NCI-H2196 (cell line): ENCODE data around the gene TNFRSF21.
"Not testable (repeated sequence)": the region's sequence is repeated elsewhere in the genome, so short reads cannot be mapped to it uniquely, and the experiment has no call there.

Source experiments
- DNase-seq: peaks from one replicate; lab custom pipeline; 2025; ENCODE audit not compliant: unreplicated experiment; lab: John Stamatoyannopoulos, UW

The TNFRSF21 gene

GRCh38 chr6:47323321-47323720, 13.6 kb upstream of the TNFRSF21 start:
- no peak for DNase-seq

- DNase-seq: no peak
Measured at GRCh38 chr6:47321577-47321976, 11.9 kb upstream of the TNFRSF21 start.

GRCh38 chr6:47319867-47320266, 10.2 kb upstream of the TNFRSF21 start:
- DNase-seq: no peak

DNA sequence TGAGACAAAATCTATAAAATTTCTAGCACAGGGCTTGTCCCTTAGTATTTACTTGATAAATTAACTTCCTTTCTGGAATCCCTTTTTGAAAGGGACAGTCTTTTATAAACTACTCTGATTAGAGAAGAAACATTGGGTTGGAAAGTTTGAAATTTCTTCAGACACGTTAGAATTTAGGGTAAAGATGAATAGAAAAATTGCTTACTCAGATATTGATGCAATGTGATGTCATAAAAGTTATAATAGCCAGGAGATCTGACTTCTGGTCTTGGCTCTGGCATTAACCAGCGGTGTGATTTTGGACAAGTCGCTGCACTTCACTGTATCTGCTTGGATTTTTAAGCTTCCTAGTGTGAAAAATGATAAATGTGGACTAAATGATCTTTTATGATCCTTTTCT, 9.7 kb upstream of the TNFRSF21 start:
- no peak for DNase-seq

- DNase-seq: no peak
Measured at GRCh38 chr6:47318236-47318989, 8.7 kb upstream of the TNFRSF21 start.

GRCh38 chr6:47315181-47315580, 5.5 kb upstream of the TNFRSF21 start:
- not testable (repeated sequence) for DNase-seq

GRCh38 chr6:47310131-47310480, 401 bp upstream of the TNFRSF21 start:
- no peak for DNase-seq

- no peak for DNase-seq
Measured at GRCh38 chr6:47308552-47309290, 984 bp downstream of the TNFRSF21 start.

GRCh38 chr6:47308198-47308517, 1.5 kb downstream of the TNFRSF21 start:
- DNase-seq: no peak

DNA sequence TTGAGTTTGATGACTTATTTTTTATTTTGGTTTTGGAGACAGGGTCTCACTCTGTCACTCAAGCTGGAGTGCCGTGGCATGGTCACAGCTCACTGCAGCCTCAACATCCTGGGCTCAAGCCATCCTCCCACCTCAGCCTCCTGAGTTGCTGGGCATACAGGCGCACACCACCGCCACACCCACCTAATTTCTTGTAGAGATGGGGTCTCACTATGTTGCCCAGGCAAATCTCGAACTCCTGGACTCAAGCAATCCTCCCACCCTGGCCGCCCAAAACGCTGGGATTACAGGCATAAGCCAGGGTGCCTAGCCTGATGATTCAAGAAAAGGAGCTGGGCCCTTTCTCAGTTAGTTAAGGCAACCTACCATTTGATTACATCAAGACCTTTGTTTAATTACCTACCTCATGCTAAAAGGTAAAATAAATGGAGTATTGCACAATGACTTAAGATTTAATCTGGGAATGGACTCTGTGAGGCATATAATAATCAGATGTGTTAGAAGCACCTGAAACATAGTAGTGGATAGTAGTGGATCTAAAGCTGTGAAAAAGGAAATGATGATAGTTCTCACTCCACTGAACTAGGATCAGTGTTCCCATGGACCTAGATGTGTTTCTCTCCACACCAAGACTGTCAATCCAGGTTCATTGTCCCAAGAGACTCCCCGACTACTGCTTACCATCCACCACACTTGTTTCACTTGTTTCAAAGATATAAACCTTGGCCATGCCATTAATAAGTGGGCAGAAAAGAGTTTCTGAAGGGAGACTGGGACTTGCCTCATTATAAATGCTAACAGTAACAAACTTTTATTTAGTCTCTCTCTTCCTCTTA, 2.1 kb downstream of the TNFRSF21 start:
- no peak for DNase-seq

- no peak for DNase-seq
Measured at GRCh38 chr6:47306887-47307286, 2.8 kb downstream of the TNFRSF21 start.

DNA sequence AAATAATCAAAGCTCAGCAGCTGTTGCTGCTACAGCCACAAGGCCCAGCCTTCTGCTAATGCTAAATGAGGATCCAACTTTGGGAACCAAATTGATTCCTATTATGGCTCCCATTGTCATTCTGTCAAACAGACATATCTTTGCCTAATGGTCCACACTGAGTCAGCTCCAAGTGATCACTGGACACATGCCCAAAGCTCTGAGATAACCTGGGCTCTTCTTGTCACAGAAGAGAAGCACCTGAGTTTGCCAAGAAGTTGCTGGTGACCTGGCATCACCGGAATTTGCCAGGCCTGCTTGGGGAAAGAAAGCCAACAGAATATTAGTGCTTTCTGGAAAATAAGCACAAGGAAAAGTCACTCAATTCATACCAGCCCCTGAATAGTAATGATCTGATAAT, 5.8 kb downstream of the TNFRSF21 start:
- no peak for DNase-seq

- no peak for DNase-seq
Measured at GRCh38 chr6:47303342-47303741, 6.4 kb downstream of the TNFRSF21 start.

GRCh38 chr6:47302043-47302442, 7.7 kb downstream of the TNFRSF21 start:
- no peak for DNase-seq

GRCh38 chr6:47301441-47301840, 8.3 kb downstream of the TNFRSF21 start:
- DNase-seq: no peak

- DNase-seq: no peak
Measured at GRCh38 chr6:47300417-47300816, 9.3 kb downstream of the TNFRSF21 start.

DNA sequence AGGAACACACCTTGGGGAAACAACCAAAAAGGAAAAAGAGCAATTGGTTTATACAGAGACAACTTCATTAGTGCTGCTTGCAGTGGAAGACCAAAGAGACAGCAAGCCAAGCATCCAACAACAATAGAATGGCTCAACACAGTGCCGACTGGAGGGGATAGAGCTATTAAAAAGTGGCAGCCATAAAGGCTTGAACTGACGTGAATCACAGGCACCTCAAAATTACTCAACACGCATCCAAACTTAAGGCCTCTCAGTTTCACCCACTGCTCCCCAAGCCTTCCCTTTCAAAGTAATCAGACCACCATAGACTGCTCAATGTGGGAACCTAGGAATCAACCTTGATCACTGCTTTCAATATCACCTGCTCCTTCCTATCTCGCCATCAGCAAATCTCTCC, 9.7 kb downstream of the TNFRSF21 start:
- no peak for DNase-seq

GRCh38 chr6:47298475-47298874, 11.2 kb downstream of the TNFRSF21 start:
- no peak for DNase-seq

GRCh38 chr6:47294990-47295389, 14.7 kb downstream of the TNFRSF21 start:
- DNase-seq: no peak

DNA sequence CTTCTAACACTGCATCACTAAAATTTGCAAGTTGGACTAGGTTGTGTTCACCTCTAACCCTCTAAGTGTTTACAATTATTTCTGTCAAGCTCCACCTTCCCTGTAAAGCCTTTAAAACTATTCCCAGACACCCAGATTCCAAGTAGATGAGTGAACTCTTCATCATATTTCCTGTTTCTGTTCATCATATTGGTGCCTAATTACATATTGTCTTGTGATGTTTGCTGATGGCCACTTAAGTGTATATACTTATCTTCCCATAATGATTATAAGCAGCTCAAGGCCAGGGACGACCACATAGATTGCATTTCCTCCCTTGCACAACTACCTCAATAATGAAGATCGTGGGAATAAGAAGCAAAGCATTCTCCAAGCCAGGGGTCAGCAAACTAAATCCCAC, 16.8 kb downstream of the TNFRSF21 start:
- DNase-seq: no peak

- no peak for DNase-seq
Measured at GRCh38 chr6:47292027-47292426, 17.7 kb downstream of the TNFRSF21 start.
